Activated CD8-positive, alpha-beta memory T cell treated with anti-CD3 and anti-CD28 coated beads, Interleukin-2, amount 50 U/mL, for 1 hour (primary cell): ENCODE results near the gene EZR.

Source experiments
- DNase-seq: peaks from one replicate; pipeline ENCODE4 v3.0.0-alpha.2; 2020; ENCODE audit errors: extremely low read depth

The EZR gene

GRCh38 chr6:158817728-158818580 lies 1.2 kb downstream of the EZR start:
- peak; percentile 63 for DNase-seq

GRCh38 chr6:158816803-158817727 lies 2.1 kb downstream of the EZR start:
- no peak for DNase-seq

- no peak for DNase-seq
These were observed 2.8 kb downstream of the EZR start for GRCh38 chr6:158816329-158816728.

- no peak for DNase-seq
These were observed 3.3 kb downstream of the EZR start for GRCh38 chr6:158815907-158816306.

GRCh38 chr6:158815379-158815724 lies 3.8 kb downstream of the EZR start:
- DNase-seq: no peak

GRCh38 chr6:158813032-158813431 lies 6.1 kb downstream of the EZR start:
- no peak for DNase-seq

- DNase-seq: no peak
These were observed 6.6 kb downstream of the EZR start for GRCh38 chr6:158812611-158813010.

GRCh38 chr6:158810155-158811095 lies 8.7 kb downstream of the EZR start:
- DNase-seq: no peak

GRCh38 chr6:158808941-158809678 lies 10.1 kb downstream of the EZR start:
- DNase-seq: peak; percentile 30

GRCh38 chr6:158808442-158808833 lies 10.7 kb downstream of the EZR start:
- no peak for DNase-seq

GRCh38 chr6:158807515-158808441 lies 11.4 kb downstream of the EZR start:
- DNase-seq: no peak

GRCh38 chr6:158805698-158806377 lies 13.3 kb downstream of the EZR start:
- DNase-seq: no peak

GRCh38 chr6:158804207-158804606 lies 15.0 kb downstream of the EZR start:
- DNase-seq: no peak

GRCh38 chr6:158803733-158804143 lies 15.4 kb downstream of the EZR start:
- DNase-seq: no peak

- DNase-seq: no peak
These were observed 17.4 kb downstream of the EZR start for GRCh38 chr6:158801655-158802294.

- no peak for DNase-seq
These were observed 19.9 kb downstream of the EZR start for GRCh38 chr6:158799051-158799792.

GRCh38 chr6:158798311-158798710 lies 20.9 kb downstream of the EZR start:
- no peak for DNase-seq
